VCaP (cell line): ENCODE measurements around the gene ZBTB46.

ENCODE experiments used
- H3K27ac ChIP-seq: fragments of 450-650 bp; 2 replicates; pipeline ENCODE4 v1.5.1; 2017
- TF ChIP-seq, protein P1 (sequence below): fragments of 450-650 bp; conservative IDR thresholded peaks from 2 replicates; pipeline ENCODE4 v1.5.1; 2017; ENCODE audit warnings: mild to moderate bottlenecking, moderate library complexity

ZBTB46 gene

GRCh38 chr20:63839620-63840019, 8.6 kb upstream of the ZBTB46 start:
- TF ChIP-seq, protein P1, sequence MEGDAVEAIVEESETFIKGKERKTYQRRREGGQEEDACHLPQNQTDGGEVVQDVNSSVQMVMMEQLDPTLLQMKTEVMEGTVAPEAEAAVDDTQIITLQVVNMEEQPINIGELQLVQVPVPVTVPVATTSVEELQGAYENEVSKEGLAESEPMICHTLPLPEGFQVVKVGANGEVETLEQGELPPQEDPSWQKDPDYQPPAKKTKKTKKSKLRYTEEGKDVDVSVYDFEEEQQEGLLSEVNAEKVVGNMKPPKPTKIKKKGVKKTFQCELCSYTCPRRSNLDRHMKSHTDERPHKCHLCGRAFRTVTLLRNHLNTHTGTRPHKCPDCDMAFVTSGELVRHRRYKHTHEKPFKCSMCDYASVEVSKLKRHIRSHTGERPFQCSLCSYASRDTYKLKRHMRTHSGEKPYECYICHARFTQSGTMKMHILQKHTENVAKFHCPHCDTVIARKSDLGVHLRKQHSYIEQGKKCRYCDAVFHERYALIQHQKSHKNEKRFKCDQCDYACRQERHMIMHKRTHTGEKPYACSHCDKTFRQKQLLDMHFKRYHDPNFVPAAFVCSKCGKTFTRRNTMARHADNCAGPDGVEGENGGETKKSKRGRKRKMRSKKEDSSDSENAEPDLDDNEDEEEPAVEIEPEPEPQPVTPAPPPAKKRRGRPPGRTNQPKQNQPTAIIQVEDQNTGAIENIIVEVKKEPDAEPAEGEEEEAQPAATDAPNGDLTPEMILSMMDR: no peak
- no peak overlapping the region for H3K27ac ChIP-seq

DNA sequence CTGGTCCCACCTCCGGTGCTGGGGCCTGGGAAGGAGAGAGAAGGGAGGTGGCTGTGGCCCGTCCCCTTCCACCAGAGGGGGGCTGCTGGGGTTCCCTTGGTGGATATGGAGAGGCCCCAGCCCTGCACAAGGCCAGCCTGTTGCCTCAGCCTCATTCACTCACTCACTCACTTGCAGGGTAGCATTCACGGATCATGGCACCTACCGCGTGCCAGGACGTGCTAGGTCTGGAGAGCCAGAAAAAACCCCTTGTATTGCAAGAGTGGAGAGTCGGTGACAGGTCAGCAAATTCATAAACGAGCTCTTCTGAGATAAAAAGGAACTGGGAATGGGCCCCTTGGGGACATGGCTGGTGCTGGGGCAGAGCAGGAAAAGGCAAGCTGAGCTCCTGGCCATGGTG, 6.4 kb upstream of the ZBTB46 start:
- TF ChIP-seq, protein P1: no peak
- H3K27ac ChIP-seq: no peak overlapping the region

DNA sequence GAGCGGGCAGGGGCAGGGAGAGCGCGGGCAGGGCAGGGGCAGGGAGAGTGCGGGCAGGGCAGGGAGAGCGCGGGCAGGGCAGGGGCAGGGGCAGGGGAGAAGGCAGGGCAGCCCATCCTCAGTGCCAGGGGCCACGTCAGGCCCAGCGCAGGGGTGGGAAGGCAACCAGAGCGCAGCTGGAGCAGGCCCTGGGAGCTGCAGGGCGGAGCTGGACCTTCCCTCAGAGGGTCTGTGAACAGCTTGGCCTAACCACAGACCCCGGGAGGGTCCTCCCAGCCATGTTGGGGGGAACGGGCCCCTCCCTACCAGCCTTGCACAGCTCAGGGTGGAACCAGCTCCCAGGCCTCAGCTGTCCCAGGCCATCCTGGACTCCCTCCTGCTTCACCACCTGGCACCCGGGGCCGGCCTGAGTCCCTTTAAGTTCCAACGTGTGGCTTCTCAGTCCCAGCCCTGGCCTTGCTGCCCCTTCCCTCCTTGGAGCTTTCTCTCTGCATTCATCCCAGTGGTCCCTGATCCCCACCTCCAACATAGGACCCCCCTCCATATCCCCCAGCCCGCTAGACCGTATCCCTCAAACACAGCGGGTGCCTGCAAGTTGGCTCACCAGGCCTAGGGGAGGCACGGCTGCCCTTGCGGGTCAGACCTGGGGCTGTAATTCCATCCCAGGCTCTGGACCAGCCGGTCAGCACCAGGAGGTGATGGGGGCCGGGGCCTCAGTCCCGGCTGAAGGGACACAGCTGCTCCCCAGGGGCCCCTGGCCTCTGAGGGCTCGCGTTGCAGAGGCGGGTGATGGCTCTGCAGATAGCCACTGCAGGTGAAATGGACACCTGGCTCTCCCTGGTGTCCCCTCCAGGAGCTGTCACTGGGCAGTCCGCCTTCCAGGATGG, 5.6 kb upstream of the ZBTB46 start:
- TF ChIP-seq, protein P1: no peak
- H3K27ac ChIP-seq: no peak overlapping the region

GRCh38 chr20:63835021-63835858, 4.2 kb upstream of the ZBTB46 start:
- H3K27ac ChIP-seq: peak overlapping the region; percentile 27; the same call in 1 of the 2 replicates
- TF ChIP-seq, protein P1: no peak

DNA sequence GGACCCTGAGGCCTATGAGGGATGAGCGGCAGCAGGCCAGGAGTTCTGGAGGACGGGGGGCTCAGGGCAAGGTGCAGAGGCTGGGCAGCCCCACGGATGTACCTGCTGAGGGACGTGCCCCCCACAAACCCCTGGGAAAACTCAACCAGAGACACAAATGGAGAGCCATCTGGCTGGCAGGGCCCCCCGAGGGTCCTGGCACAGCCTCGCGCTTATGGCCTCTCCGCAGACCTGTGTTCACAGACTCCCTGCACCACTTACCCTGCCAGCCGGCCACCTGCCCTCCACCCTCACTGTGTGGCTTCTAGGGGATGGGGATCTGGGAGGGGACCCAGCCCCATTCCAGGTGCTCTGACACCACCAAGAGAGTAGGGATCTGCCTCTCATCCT, 3.4 kb upstream of the ZBTB46 start:
- H3K27ac ChIP-seq: peak overlapping the region; percentile 27; the same call in 1 of the 2 replicates
- TF ChIP-seq, protein P1: no peak

GRCh38 chr20:63833776-63834490, 2.9 kb upstream of the ZBTB46 start:
- H3K27ac ChIP-seq: peak overlapping the region; percentile 27; the same call in 1 of the 2 replicates
- TF ChIP-seq, protein P1: no peak
